GM12801 (cell line): ENCODE results near the gene GNS.

ENCODE experiments used
- TF ChIP-seq, protein P1 (sequence below): IDR thresholded peaks from one replicate; pipeline ENCODE4 v1.5.1; 2011; ENCODE audit warnings: control low read depth; ENCODE audit not compliant: insufficient read length; ENCODE audit errors: extremely low read depth

GNS gene

DNA sequence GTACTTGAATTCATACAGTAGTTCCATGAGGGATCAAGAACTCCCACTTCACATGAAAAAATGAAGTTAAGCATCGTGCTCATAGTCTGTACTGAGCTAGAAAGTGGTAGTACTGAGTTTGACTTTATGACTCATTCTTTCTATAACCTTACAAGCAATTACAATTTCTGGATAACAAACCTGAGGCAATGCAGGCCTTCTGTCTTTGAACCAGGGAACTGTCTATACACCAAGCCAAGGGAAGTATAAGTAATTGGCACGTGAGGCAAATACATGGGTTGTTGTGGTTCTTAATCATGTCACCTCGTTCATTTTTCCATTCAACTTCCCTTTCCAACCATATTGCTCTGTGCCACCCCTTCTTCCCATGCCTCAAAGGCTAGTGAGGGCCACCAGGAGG, 16.8 kb downstream of the GNS start:
- TF ChIP-seq, protein P1, sequence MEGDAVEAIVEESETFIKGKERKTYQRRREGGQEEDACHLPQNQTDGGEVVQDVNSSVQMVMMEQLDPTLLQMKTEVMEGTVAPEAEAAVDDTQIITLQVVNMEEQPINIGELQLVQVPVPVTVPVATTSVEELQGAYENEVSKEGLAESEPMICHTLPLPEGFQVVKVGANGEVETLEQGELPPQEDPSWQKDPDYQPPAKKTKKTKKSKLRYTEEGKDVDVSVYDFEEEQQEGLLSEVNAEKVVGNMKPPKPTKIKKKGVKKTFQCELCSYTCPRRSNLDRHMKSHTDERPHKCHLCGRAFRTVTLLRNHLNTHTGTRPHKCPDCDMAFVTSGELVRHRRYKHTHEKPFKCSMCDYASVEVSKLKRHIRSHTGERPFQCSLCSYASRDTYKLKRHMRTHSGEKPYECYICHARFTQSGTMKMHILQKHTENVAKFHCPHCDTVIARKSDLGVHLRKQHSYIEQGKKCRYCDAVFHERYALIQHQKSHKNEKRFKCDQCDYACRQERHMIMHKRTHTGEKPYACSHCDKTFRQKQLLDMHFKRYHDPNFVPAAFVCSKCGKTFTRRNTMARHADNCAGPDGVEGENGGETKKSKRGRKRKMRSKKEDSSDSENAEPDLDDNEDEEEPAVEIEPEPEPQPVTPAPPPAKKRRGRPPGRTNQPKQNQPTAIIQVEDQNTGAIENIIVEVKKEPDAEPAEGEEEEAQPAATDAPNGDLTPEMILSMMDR, result no peak

DNA sequence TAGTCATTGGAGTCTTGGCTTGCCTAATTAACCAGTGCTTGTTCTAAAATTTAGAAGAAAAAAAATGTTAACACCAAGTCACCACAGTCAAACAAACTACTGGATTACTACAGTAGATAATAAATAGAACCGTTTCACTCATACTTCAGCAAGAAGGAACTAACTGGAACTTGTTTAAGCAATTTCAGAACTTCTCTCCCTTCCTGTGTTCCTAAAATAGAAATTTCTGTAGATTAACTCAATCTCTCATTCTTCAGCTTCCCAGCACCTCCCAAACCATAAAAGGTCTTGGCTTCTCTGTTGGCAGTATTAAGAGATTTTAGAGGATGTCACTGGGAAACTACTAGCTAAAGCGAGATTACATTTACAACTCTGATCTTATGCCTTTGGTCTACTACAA, 18.6 kb downstream of the GNS start:
- TF ChIP-seq, protein P1, result no peak

DNA sequence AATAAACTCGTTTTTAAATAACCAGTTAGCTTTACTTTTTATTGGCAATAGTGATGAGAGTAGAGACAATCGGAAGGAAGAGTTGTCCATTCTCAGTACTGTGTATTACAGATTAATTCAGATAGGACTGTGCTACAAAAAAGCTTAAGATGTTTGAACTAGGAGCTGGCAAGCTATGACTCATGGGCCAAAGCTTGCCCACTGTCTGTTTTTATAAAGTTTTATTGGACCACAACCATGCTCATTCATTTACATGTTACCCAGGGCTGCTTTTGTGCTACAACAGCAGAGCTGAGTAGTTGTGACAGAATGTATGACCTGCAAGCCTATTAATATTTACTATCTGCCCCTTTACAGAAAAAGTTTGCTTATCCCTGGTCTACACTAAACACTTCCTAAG, 19.4 kb downstream of the GNS start:
- TF ChIP-seq, protein P1, result no peak

DNA sequence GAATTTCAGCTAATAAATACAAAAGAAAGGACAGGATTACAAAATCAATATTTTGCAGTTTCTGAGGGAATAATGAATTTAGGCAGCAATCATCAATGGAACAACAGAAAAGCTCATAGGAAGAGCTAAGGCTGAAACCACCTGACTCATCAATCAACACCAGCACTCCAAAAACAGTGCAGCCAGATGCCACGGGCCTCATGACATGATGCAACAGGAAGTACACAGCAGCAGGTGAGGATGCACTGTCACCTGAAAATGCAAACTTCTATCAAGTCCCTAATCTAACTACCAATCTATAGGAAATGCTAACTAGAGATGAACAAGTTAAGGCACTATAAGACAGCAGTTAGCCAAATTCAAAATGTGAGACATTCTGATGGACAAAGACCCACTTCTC, 21.7 kb downstream of the GNS start:
- TF ChIP-seq, protein P1, result no peak

DNA sequence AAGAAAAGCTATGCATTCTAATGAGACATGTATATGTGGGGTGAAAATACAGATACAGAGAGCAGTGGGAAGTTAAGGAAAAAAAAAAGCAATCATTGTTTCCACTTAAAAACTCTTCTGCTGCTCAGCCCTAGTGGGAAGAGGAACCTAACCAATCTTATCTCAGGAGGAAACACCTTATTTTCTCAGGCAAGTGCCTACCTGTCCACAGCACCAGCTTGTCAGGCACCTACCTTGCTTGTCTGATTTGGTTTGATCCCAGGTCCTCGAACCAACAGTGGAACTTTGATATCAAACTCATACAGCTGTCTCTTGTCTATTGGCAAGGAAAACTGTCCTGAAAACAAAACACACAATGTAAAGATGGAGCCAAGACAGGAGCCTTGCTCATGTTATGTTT, 22.4 kb downstream of the GNS start:
- TF ChIP-seq, protein P1, result no peak

DNA sequence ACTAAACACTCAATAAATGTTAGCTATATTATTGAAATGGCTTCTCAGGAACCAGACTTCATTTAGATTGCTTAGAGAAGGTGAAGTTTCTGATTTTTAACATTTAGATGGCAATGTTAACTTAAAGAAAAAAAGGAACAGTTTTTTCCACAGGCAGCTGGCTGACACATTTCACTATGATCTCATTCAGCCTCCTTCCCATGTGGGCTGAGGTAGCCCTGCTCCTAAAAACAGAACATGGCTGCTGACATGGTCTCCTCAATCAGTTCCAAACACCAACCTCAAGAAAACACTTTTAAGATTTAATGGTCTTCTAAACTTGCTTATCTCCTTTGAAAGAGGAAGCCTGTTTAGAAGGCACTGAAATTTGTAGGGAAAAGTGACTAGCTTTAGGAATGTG, 23.8 kb downstream of the GNS start:
- TF ChIP-seq, protein P1, result no peak

DNA sequence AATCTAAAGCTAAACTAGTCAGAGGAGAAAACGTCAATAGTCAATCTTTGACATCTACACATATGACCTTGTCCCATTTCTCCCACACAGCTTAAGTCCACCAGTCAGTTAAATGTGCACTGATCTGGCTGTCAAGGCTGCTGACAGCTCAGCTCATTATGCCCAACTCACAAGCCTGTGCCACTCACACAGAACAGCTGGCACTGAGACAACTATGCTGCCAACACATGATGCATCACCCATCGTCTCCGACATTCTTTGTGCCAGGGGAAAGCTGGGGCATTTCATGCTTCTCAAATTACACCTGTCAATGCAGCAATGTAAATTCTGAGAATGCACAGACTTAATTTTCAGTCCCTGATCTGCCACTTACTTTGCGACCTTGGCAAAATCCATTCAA, 25.3 kb downstream of the GNS start:
- TF ChIP-seq, protein P1, result no peak

DNA sequence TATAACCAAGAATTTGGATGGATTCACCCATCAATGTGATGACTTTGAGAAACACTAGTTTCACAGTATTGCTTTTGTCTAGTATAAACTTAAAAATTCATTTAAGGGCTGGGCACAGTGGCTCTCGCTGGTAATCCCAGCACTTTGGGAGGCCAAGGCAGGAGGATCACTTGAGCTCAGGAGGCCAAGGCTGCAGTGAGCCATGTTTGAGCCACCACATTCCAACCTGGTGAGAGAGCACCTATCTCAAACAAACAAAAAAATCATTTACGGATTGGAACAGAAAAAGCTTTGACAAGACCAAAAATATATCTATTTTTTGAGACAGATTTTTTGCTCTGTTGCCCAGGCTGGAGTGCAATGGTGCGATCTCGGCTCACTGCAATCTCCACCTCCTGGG, 27.5 kb downstream of the GNS start:
- TF ChIP-seq, protein P1, result no peak
